T follicular helper cell (primary cell): Measurements from ENCODE around the gene FEM1B.

ENCODE experiments used
- DNase-seq: peaks from one replicate; pipeline ENCODE4 v3.0.0-alpha.2; 2020; ENCODE audit warnings: low read depth

Gene FEM1B

GRCh38 chr15:68309024-68309423, 31.5 kb downstream of the FEM1B start:
- no peak for DNase-seq

- no peak for DNase-seq
Measured at GRCh38 chr15:68310178-68310803, 32.7 kb downstream of the FEM1B start.

GRCh38 chr15:68310804-68311463, 33.4 kb downstream of the FEM1B start:
- DNase-seq, result no peak

GRCh38 chr15:68311464-68311835, 33.9 kb downstream of the FEM1B start:
- DNase-seq, result no peak

GRCh38 chr15:68311859-68312557, 34.5 kb downstream of the FEM1B start:
- DNase-seq, result no peak

GRCh38 chr15:68312701-68313204, 35.2 kb downstream of the FEM1B start:
- no peak for DNase-seq

- no peak for DNase-seq
Measured at GRCh38 chr15:68313501-68314410, 36.2 kb downstream of the FEM1B start.

- DNase-seq, result no peak
Measured at GRCh38 chr15:68314563-68314962, 37.0 kb downstream of the FEM1B start.

GRCh38 chr15:68315035-68315434, 37.5 kb downstream of the FEM1B start:
- no peak for DNase-seq

GRCh38 chr15:68315495-68316031, 38.0 kb downstream of the FEM1B start:
- DNase-seq, result no peak

- DNase-seq, result no peak
Measured at GRCh38 chr15:68316061-68316804, 38.7 kb downstream of the FEM1B start.

- DNase-seq, result no peak
Measured at GRCh38 chr15:68317281-68318007, 39.9 kb downstream of the FEM1B start.

GRCh38 chr15:68318008-68318835, 40.7 kb downstream of the FEM1B start:
- no peak for DNase-seq

GRCh38 chr15:68318931-68319909, 41.7 kb downstream of the FEM1B start:
- DNase-seq, result no peak

- DNase-seq, result no peak
Measured at GRCh38 chr15:68319997-68320396, 42.5 kb downstream of the FEM1B start.

GRCh38 chr15:68321229-68321628, 43.7 kb downstream of the FEM1B start:
- no peak for DNase-seq

- DNase-seq, result no peak
Measured at GRCh38 chr15:68322796-68323195, 45.3 kb downstream of the FEM1B start.

GRCh38 chr15:68325726-68326125, 48.2 kb downstream of the FEM1B start:
- no peak for DNase-seq
